DOHH2 (cell line): Measurements from ENCODE around the gene RAET1G.
"Not testable (repeated sequence)": the region's sequence is repeated elsewhere in the genome, so short reads cannot be mapped to it uniquely, and the experiment has no call there.

Experiments used
- H3F3A ChIP-seq: fragments of 200-600 bp; sonication (generic), shearing (Covaris generic); 2 replicates; pipeline ENCODE4 v1.6.0; 2016; ENCODE audit warnings: antibody characterized with exemption, mild to moderate bottlenecking; ENCODE audit not compliant: control insufficient read depth, insufficient read depth
- H3K27ac ChIP-seq: fragments of 200-600 bp; sonication (generic); 2 replicates; pipeline ENCODE4 v1.5.1; 2014; ENCODE audit warnings: low read depth, mild to moderate bottlenecking, low read length, moderate library complexity
- H3K27me3 ChIP-seq: fragments of 200-600 bp; sonication (generic); 2 replicates; pipeline ENCODE4 v1.6.1; 2014; ENCODE audit warnings: mild to moderate bottlenecking, low read length, mixed read lengths; ENCODE audit not compliant: control insufficient read depth
- H3K36me3 ChIP-seq: fragments of 200-600 bp; sonication (generic); 2 replicates; pipeline ENCODE4 v1.6.1; 2014; ENCODE audit warnings: mild to moderate bottlenecking, low read length, moderate library complexity, mixed read lengths; ENCODE audit not compliant: control insufficient read depth
- H3K4me1 ChIP-seq: fragments of 200-600 bp; sonication (generic); 2 replicates; pipeline ENCODE4 v1.6.1; 2014; ENCODE audit warnings: mild to moderate bottlenecking, low read length, mixed read lengths; ENCODE audit not compliant: control insufficient read depth
- H3K4me2 ChIP-seq: fragments of 200-600 bp; sonication (generic); 2 replicates; pipeline ENCODE4 v1.6.0; 2014; ENCODE audit warnings: mild to moderate bottlenecking, low read length, moderate library complexity
- H3K4me3 ChIP-seq: fragments of 200-600 bp; sonication (generic); 2 replicates; pipeline ENCODE4 v1.5.1; 2014; ENCODE audit warnings: mild to moderate bottlenecking, low read length, mixed read lengths
- H3K79me2 ChIP-seq: fragments of 200-600 bp; sonication (generic); 2 replicates; pipeline ENCODE4 v1.6.1; 2014; ENCODE audit warnings: mild to moderate bottlenecking, low read length, mixed read lengths; ENCODE audit not compliant: control insufficient read depth
- H3K9me2 ChIP-seq: fragments of 200-600 bp; sonication (generic); replicated peaks from 2 replicates; pipeline ENCODE4 v1.6.1; 2014; ENCODE audit warnings: mild to moderate bottlenecking, low read length, mixed read lengths; ENCODE audit not compliant: control insufficient read depth
- H3K9me3 ChIP-seq: fragments of 200-600 bp; sonication (generic); 2 replicates; pipeline ENCODE4 v1.6.1; 2014; ENCODE audit warnings: antibody characterized with exemption, low read length, mixed read lengths; ENCODE audit not compliant: control insufficient read depth, insufficient read depth
- H4K20me1 ChIP-seq: fragments of 200-600 bp; sonication (generic); 2 replicates; pipeline ENCODE4 v1.6.0; 2014; ENCODE audit warnings: low read depth, mild to moderate bottlenecking, antibody characterized with exemption, low read length, moderate library complexity; ENCODE audit not compliant: control insufficient read depth, insufficient read depth
- EZH2phosphoT487 ChIP-seq: fragments of 200-600 bp; sonication (generic); IDR thresholded peaks from 2 replicates; pipeline ENCODE4 v1.6.1; 2017; ENCODE audit warnings: borderline replicate concordance, mild to moderate bottlenecking, antibody characterized with exemption, low read length, moderate library complexity, mixed read lengths
- TF ChIP-seq, protein P1 (sequence below): fragments of 200-600 bp; sonication (generic); IDR thresholded peaks from one replicate; pipeline ENCODE4 v1.5.1; 2014; ENCODE audit warnings: antibody characterized with exemption, mild to moderate bottlenecking, low read depth, low read length; ENCODE audit not compliant: poor library complexity, severe bottlenecking

RAET1G gene

DNA sequence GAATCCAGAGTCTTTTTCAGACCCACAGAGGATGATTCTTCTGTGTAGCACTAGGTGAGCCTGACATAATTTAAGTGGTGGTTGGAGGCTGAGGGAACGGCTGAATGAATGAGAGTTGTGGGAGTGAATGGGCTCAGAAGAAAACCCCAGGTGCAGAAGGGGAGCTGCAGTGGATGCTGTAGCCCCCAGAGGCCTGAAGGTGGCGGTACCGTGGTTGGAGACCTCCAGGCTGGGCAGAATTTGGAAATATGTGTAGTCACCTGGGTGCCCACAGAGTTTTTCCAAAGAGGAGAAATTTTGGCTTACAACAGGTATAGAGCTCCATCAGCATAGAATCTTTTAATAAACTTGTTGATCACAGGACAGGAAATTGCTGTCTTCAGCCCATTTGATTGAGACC is 6.5 kb upstream of the RAET1G start:
- Histone ChIP-seq H3K9me2 (no peaks in the 10 kb centered on the region), H3K79me2 (no peaks in the 10 kb centered on the region), H4K20me1 (no peaks in the 10 kb centered on the region), H3K4me2 (no peak overlapping the region), H3K4me3 (no peak overlapping the region), H3K4me1 (peaks cover 13% of the 10 kb centered on the region), H3K36me3 (no peaks in the 10 kb centered on the region), H3K27me3 (peaks cover 42% of the 10 kb centered on the region), H3K27ac (no peak overlapping the region), H3K9me3 (no peaks in the 10 kb centered on the region), H3F3A (no peaks in the 10 kb centered on the region)
- TF ChIP-seq EZH2phosphoT487, result no peak
- TF ChIP-seq, protein P1, sequence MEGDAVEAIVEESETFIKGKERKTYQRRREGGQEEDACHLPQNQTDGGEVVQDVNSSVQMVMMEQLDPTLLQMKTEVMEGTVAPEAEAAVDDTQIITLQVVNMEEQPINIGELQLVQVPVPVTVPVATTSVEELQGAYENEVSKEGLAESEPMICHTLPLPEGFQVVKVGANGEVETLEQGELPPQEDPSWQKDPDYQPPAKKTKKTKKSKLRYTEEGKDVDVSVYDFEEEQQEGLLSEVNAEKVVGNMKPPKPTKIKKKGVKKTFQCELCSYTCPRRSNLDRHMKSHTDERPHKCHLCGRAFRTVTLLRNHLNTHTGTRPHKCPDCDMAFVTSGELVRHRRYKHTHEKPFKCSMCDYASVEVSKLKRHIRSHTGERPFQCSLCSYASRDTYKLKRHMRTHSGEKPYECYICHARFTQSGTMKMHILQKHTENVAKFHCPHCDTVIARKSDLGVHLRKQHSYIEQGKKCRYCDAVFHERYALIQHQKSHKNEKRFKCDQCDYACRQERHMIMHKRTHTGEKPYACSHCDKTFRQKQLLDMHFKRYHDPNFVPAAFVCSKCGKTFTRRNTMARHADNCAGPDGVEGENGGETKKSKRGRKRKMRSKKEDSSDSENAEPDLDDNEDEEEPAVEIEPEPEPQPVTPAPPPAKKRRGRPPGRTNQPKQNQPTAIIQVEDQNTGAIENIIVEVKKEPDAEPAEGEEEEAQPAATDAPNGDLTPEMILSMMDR, result peak; percentile 74

DNA sequence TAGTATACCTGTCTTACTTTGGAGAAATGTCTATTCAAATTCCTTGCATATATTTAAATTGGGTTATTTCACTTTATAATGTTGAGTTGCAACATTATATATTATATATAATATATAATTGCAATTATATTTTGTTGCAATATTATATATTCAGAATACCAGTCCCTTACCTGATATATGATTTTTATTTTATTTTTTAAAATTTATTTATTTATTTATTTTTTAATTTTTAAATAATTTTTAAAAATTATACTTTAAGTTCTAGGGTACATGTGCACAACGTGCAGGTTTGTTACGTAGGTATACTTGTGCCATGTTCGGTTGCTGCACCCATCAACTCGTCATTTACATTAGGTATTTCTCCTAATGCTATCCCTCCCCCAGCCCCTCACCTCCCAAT is 4.1 kb upstream of the RAET1G start:
- H3K9me3 ChIP-seq, H4K20me1 ChIP-seq, H3K9me2 ChIP-seq, H3K4me2 ChIP-seq, H3K27ac ChIP-seq, H3F3A ChIP-seq, H3K36me3 ChIP-seq, H3K4me3 ChIP-seq, H3K79me2 ChIP-seq: not testable (repeated sequence)
- peaks cover 20% of the 10 kb centered on the region for H3K4me1 ChIP-seq
- peaks cover 55% of the 10 kb centered on the region for H3K27me3 ChIP-seq

DNA sequence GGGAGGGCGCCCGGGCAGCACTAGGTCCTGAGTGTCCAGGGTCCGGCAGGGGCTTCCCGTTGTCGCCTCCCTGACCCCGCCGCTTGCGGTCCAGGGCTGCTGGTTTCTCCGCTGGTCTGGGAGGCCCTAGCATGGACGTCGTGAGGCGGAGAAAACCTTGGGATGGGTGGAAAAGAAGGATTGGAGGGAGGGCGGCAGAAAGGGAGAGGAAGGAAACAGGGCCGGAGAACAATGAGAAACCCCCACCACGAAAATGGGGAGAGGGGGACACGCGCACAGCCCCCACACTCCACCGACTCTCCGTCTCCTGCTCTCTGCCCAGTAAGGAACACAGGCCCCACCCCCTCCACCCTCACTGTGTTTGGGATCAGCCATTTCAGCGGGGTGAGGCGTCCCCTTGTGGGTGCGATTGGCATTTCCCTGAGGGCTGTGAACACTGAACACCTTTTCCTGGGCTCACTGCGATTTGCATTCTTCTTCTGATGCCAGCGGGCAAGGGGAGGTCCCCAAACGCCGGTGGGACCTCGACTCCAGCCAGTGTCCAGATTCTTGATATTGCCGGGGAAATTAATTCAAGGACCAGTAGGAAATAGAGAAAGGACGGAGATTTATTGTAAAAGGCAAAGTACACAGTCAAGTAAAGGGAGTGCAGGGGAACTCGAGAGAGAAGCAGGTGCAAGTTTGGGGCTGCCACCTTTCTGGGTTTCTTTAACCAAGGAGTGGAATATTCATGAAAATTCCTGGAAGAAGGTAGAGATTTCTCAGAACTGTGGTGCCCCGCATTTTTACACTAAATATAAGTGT is 3.3 kb upstream of the RAET1G start:
- Histone ChIP-seq H3K4me3 (peak overlapping the region; percentile 68), H3K27ac (no peak overlapping the region), H3K27me3 (peaks cover 59% of the 10 kb centered on the region), H3F3A (no peaks in the 10 kb centered on the region), H3K9me2 (no peaks in the 10 kb centered on the region), H3K4me1 (peaks cover 20% of the 10 kb centered on the region), H3K9me3 (no peaks in the 10 kb centered on the region), H3K36me3 (no peaks in the 10 kb centered on the region), H3K79me2 (no peaks in the 10 kb centered on the region), H4K20me1 (no peaks in the 10 kb centered on the region), H3K4me2 (peak overlapping the region; percentile 76)
- TF ChIP-seq EZH2phosphoT487, result no peak
- TF ChIP-seq, protein P1, result peak; percentile 86

- Histone ChIP-seq H4K20me1 (no peaks in the 10 kb centered on the region), H3K36me3 (no peaks in the 10 kb centered on the region), H3K4me3 (peak overlapping the region; percentile 68), H3K4me2 (peak overlapping the region; percentile 76), H3F3A (no peaks in the 10 kb centered on the region), H3K9me3 (no peaks in the 10 kb centered on the region), H3K4me1 (peaks cover 20% of the 10 kb centered on the region), H3K79me2 (no peaks in the 10 kb centered on the region), H3K27me3 (peaks cover 62% of the 10 kb centered on the region), H3K27ac (no peak overlapping the region), H3K9me2 (no peaks in the 10 kb centered on the region)
- TF ChIP-seq, protein P1, result no peak
- TF ChIP-seq EZH2phosphoT487, result no peak
Observed at GRCh38 chr6:149925253-149925973, 2.5 kb upstream of the RAET1G start.
